ENCODE measurements around the gene STPG3. TPM values are rescaled to one million over a fixed set of nuclear protein-coding genes. Genes with fewer than 3 reads are reported as not detected.
A peak's percentile ranks its signal among the peaks of the same experiment; 100 is the strongest.

Gene STPG3
- total and polyA plus RNA-seq, 9 of the 15 experiments (the other 6 are each of a cell fraction or from before 2014, with no cell fraction given), result not detected

DNA sequence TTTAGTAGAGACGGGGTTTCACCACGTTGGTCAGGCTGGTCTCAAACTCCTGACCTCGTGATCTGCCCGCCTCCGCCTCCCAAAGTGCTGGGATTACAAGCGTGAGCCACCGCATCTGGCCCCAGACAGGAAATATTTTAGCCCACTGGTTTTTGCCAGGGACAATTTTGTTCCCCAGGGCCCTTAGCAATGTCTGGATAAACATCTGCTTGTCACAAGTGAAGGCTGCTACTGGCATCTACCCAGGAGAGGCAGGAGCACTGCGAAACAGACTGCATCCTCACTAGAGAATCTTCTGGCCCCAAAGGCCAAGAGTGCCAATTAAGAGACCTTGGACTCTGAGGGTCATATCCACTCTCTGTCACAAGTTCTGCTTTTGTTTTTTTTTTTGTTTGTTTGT, 48.1 kb upstream of the STPG3 start:
- Histone ChIP-seq H3K9ac (ENCODE audit: insufficient read depth in 1 of 2, low read depth in 2 of 2, low read length in 2 of 2) (peak overlapping the region in 1 of 2 experiments; percentile 57; a peak in 1 of 4 replicates), H3K9me3 (replicated peaks; ENCODE audit: control insufficient read depth, insufficient read depth, low read depth, low read length) (no peaks in the 10 kb centered on the region), H3K4me1 (replicated peaks in 1 of 2; ENCODE audit: control insufficient read depth in 2 of 2, insufficient read depth in 2 of 2, low read length in 2 of 2) (peaks cover 41 to 81% of the 10 kb centered on the region in 2 experiments), H3K9me1 (ENCODE audit: control insufficient read depth, insufficient read depth, low read length) (peaks cover 3% of the 10 kb centered on the region), H3K27me3 (ENCODE audit: control insufficient read depth in 2 of 2, insufficient read depth in 2 of 2, low read length in 2 of 2) (no peaks in the 10 kb centered on the region), H3K36me3 (ENCODE audit: control insufficient read depth, insufficient read depth, low read length) (peaks cover 30% of the 10 kb centered on the region; the same call in 2 of the 3 replicates), H4K20me1 (replicated peaks; ENCODE audit: control insufficient read depth, insufficient read depth, low read length) (peaks cover 5% of the 10 kb centered on the region), H3K4me3 (no peak overlapping the region), H3K79me2 (ENCODE audit: control insufficient read depth, insufficient read depth, low read length) (peaks cover 78% of the 10 kb centered on the region), H3K27ac (ENCODE audit: extremely low read depth, low read depth, low read length) (no peak overlapping the region), H3K4me2 (ENCODE audit: insufficient read depth, low read length) (peak overlapping the region; percentile 26), H2AFZ (ENCODE audit: low read depth, low read length) (no peak overlapping the region)
- WGBS (ENCODE audit: insufficient coverage, low coverage, missing lambda C conversion rate), result 27% methylated on average over 8 of the region's 8 CpGs
- intact Hi-C loops (cut with micrococcal nuclease), result no loop called here
- ChIA-PET POLR2A (interaction anchor here (1.5 to 5.7 kb wide), 2 partner anchors 8 to 13 kb away, joined by 5 to 56 read pairs; partner anchors contain the start of genes ANAPC2 and SSNA1), CTCF (ENCODE audit: low intra/inter-chr PET ratio) (no interaction called here)
- BruUV-seq (replicated peaks), result no TSS peak
- TF ChIP-seq CREB1 (IDR thresholded peaks at IDR 0.05) (0 out of 2 replicates have a peak, but pooled peaks have one; percentile 5), CREB1 (CRISPR knock-in tag; IDR thresholded peaks at IDR 0.05) (no peak), ETV6 (IDR thresholded peaks at IDR 0.05; ENCODE audit: borderline replicate concordance in 1 of 2, low read depth in 2 of 2, low read length in 1 of 2) (no peak), ETV6 (CRISPR knock-in tag; IDR thresholded peaks at IDR 0.05; ENCODE audit: borderline replicate concordance) (no peak)
- no peak for DNase-seq (ENCODE audit: extremely low read depth in 1 of 4, low spot score in 3 of 4)
- in situ Hi-C loops (cut with MboI), result no loop called here
- no peak for ATAC-seq
- no peak for FAIRE-seq

DNA sequence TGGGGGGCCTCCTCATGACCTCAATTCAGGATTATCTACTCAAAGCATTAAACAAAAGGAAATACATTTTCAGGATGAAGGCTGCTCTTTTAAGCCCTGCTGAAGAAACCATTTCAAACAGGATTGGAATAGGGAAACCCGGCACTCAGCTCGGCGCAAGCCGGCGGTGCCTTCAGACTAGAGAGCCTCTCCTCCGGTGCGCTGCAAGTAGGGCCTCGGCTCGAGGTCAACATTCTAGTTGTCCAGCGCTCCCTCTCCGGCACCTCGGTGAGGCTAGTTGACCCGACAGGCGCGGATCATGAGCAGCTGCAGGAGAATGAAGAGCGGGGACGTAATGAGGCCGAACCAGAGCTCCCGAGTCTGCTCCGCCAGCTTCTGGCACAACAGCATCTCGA, 46.4 kb upstream of the STPG3 start:
- Histone ChIP-seq H3K9me3 (replicated peaks; ENCODE audit: control insufficient read depth, insufficient read depth, low read depth, low read length) (no peaks in the 10 kb centered on the region), H3K36me3 (ENCODE audit: control insufficient read depth, insufficient read depth, low read length) (peaks cover 37% of the 10 kb centered on the region; the same call in 2 of the 3 replicates), H3K4me1 (replicated peaks in 1 of 2; ENCODE audit: control insufficient read depth in 2 of 2, insufficient read depth in 2 of 2, low read length in 2 of 2) (peaks cover 28 to 64% of the 10 kb centered on the region in 2 experiments), H3K27ac (ENCODE audit: extremely low read depth, low read depth, low read length) (peak overlapping the region; percentile 88), H3K9me1 (ENCODE audit: control insufficient read depth, insufficient read depth, low read length) (peaks cover 3% of the 10 kb centered on the region), H3K4me2 (ENCODE audit: insufficient read depth, low read length) (peak overlapping the region; percentile 95), H3K4me3 (peak overlapping the region; percentile 99), H4K20me1 (replicated peaks; ENCODE audit: control insufficient read depth, insufficient read depth, low read length) (no peaks in the 10 kb centered on the region; the same call in 1 of the 2 replicates), H3K27me3 (ENCODE audit: control insufficient read depth in 2 of 2, insufficient read depth in 2 of 2, low read length in 2 of 2) (no peaks in the 10 kb centered on the region), H3K9ac (ENCODE audit: insufficient read depth in 1 of 2, low read depth in 2 of 2, low read length in 2 of 2) (peak overlapping the region; percentile 92 to 98), H3K79me2 (ENCODE audit: control insufficient read depth, insufficient read depth, low read length) (peaks cover 61% of the 10 kb centered on the region), H2AFZ (ENCODE audit: low read depth, low read length) (peak overlapping the region; percentile 77; the same call in 1 of the 2 replicates)
- BruUV-seq (replicated peaks), result no TSS peak
- 3% methylated on average over 21 of the region's 21 CpGs for WGBS (ENCODE audit: insufficient coverage, low coverage, missing lambda C conversion rate)
- ChIA-PET POLR2A (interaction anchor here (0.7 to 5.7 kb wide), 6 partner anchors 8 to 118 kb away, joined by 3 to 56 read pairs (median 4); partner anchors contain the start of genes ANAPC2, MAN1B1 and SSNA1), CTCF (ENCODE audit: low intra/inter-chr PET ratio) (no interaction called here)
- DNase-seq (ENCODE audit: extremely low read depth in 1 of 4, low spot score in 3 of 4) (no peak), ATAC-seq (no peak), FAIRE-seq (no peak)
- TF ChIP-seq, protein P1, sequence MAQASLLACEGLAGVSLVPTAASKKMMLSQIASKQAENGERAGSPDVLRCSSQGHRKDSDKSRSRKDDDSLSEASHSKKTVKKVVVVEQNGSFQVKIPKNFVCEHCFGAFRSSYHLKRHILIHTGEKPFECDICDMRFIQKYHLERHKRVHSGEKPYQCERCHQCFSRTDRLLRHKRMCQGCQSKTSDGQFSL (CRISPR knock-in tag; IDR thresholded peaks at IDR 0.05), result 0 out of 2 replicates have a peak, but pooled peaks have one; percentile 33
- TF ChIP-seq, protein P1 (tag; IDR thresholded peaks at IDR 0.05), result no peak
- TF ChIP-seq NFXL1 (CRISPR knock-in tag; IDR thresholded peaks at IDR 0.05), result no peak
- in situ Hi-C loops (cut with MboI), result no loop called here
- intact Hi-C loops (cut with micrococcal nuclease), result no loop called here
